Nephron (organoid): Measurements from ENCODE around the gene NRCAM.
A peak's percentile ranks its signal among the peaks of the same experiment; 100 is the strongest.

ENCODE experiments used
- H3K27ac Mint-ChIP-seq, 3 experiments: 2 replicates each; pipeline ENCODE4 v1.8.0; 2020; ENCODE audit warnings: mixed read lengths in 3 of 3, mild to moderate bottlenecking in 2 of 3, moderate library complexity in 1 of 3
- H3K27me3 Mint-ChIP-seq: 2 replicates; pipeline ENCODE4 v1.8.0; 2021; ENCODE audit warnings: low read depth, mild to moderate bottlenecking, moderate library complexity, mixed read lengths
- H3K36me3 Mint-ChIP-seq: 2 replicates; pipeline ENCODE4 v1.8.0; 2020; ENCODE audit warnings: low read depth, mixed read lengths
- H3K4me1 Mint-ChIP-seq: 2 replicates; pipeline ENCODE4 v1.8.0; 2020; ENCODE audit warnings: mixed read lengths
- H3K4me3 Mint-ChIP-seq, 3 experiments: 2 replicates each; pipeline ENCODE4 v1.8.0; 2020; ENCODE audit warnings: mild to moderate bottlenecking in 3 of 3, mixed read lengths in 3 of 3, moderate library complexity in 2 of 3
- H3K9me3 Mint-ChIP-seq: 2 replicates; pipeline ENCODE4 v1.8.0; 2020; ENCODE audit warnings: mixed read lengths
- CTCF ChIP-seq, 3 experiments: fragments of 200-600 bp; sonication (generic); IDR thresholded peaks; one replicate each; pipeline ENCODE4 v1.5.0; 2021; ENCODE audit warnings: antibody characterized with exemption in 3 of 3; ENCODE audit not compliant: unreplicated experiment in 3 of 3

NRCAM gene

GRCh38 chr7:108251700-108252099 is 204.5 kb downstream of the NRCAM start:
- Mint-ChIP-seq H3K4me1 (no peaks in the 10 kb centered on the region), H3K4me3 (no peak overlapping the region), H3K27ac (peak overlapping the region in 1 of 3 experiments; percentile 21), H3K27me3 (no peaks in the 10 kb centered on the region), H3K9me3 (peaks cover 9% of the 10 kb centered on the region), H3K36me3 (peaks cover 4% of the 10 kb centered on the region)
- TF ChIP-seq CTCF (IDR thresholded peaks at IDR 0.05; ENCODE audit: unreplicated experiment in 3 of 3) = no peak

GRCh38 chr7:108249453-108249852 is 206.8 kb downstream of the NRCAM start:
- H3K4me1 Mint-ChIP-seq = peaks cover 6% of the 10 kb centered on the region
- no peaks in the 10 kb centered on the region for H3K27me3 Mint-ChIP-seq
- TF ChIP-seq CTCF (IDR thresholded peaks at IDR 0.05; ENCODE audit: unreplicated experiment in 3 of 3) = no peak
- peaks cover 6% of the 10 kb centered on the region for H3K9me3 Mint-ChIP-seq
- H3K4me3 Mint-ChIP-seq = no peak overlapping the region
- peak overlapping the region; percentile 67 to 92 (median 74) for H3K27ac Mint-ChIP-seq
- no peaks in the 10 kb centered on the region for H3K36me3 Mint-ChIP-seq

DNA sequence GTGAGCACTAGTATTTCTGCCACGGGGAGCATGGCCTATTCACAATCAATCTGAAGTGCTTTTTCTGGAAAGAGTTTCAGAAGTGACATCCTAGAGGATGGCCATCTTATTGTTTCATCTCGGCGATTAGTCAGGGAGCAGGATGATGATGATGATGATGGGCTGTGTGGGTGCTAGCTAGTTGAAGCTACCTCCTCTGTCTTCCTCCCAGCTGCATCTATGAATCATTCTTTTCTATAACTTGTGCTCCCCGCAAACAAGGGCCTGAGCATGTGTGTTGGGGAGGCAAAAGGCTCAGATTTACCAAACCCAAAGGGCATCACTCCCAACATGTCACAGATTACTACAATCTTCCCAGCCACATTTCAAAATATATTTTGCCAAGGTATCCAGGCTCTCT is 207.4 kb downstream of the NRCAM start:
- Mint-ChIP-seq H3K27ac (peak overlapping the region; percentile 67 to 92 (median 74)), H3K4me1 (peaks cover 6% of the 10 kb centered on the region)

DNA sequence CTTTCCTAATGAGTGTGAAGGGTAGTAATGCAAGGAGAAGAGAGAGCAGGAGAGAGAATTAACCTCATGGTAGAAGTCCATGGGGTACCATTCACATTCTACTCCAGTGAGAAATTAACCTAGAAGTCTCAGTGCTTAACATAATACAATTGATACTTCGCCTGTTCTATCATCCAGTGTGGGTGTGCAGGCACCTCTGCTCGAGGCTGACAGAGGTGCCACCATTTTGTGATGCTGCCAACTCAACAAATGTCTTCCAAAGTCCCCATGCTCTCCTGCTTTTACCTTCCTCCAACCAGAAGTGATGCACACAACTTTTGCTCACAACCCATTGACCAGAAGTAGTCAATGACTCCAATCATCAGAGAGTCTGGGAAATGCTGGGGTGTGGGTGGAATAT is 207.8 kb downstream of the NRCAM start:
- Mint-ChIP-seq H3K9me3 (peaks cover 4% of the 10 kb centered on the region), H3K4me1 (peaks cover 6% of the 10 kb centered on the region), H3K27ac (peak overlapping the region in 1 of 3 experiments; percentile 33), H3K27me3 (no peaks in the 10 kb centered on the region), H3K36me3 (no peaks in the 10 kb centered on the region), H3K4me3 (no peak overlapping the region)
- TF ChIP-seq CTCF (IDR thresholded peaks at IDR 0.05; ENCODE audit: unreplicated experiment in 3 of 3) = no peak

More for the DNA sequence above, 207.4 kb downstream of the NRCAM start:
- no peak for TF ChIP-seq CTCF (IDR thresholded peaks at IDR 0.05; ENCODE audit: unreplicated experiment in 3 of 3)
- H3K27me3 Mint-ChIP-seq = no peaks in the 10 kb centered on the region
- no peaks in the 10 kb centered on the region for H3K36me3 Mint-ChIP-seq
- peaks cover 6% of the 10 kb centered on the region for H3K9me3 Mint-ChIP-seq
- no peak overlapping the region for H3K4me3 Mint-ChIP-seq

DNA sequence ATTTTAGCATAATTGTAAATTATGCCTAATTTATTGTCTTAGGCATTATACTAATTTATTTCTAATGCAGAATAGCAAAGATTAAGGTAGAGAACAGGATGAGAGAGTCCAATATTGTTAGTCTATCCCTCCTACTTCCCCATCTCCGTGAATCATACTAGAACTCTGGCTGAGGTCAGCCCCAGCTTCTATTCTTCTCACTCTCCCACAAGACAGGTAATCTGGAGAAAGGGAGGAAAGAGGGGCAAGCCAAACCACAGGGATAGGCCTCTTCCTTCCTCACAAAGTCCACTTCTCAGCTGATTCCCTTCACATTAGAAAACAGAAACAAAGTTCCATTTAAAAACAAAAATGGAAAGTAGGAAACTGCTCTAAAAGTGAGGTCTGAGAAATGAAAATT is 208.6 kb downstream of the NRCAM start:
- no peak for TF ChIP-seq CTCF (IDR thresholded peaks at IDR 0.05; ENCODE audit: unreplicated experiment in 3 of 3)
- no peaks in the 10 kb centered on the region for H3K27me3 Mint-ChIP-seq
- H3K36me3 Mint-ChIP-seq = no peaks in the 10 kb centered on the region
- H3K4me1 Mint-ChIP-seq = peaks cover 6% of the 10 kb centered on the region
- no peaks in the 10 kb centered on the region for H3K9me3 Mint-ChIP-seq
- H3K4me3 Mint-ChIP-seq = no peak overlapping the region
- H3K27ac Mint-ChIP-seq = no peak overlapping the region

- H3K27ac Mint-ChIP-seq = peak overlapping the region; percentile 35 to 66 (median 50)
Measured at GRCh38 chr7:108246227-108246837, 209.9 kb downstream of the NRCAM start.

More at GRCh38 chr7:108246227-108246837, 209.9 kb downstream of the NRCAM start:
- no peak for TF ChIP-seq CTCF (IDR thresholded peaks at IDR 0.05; ENCODE audit: unreplicated experiment in 3 of 3)
- H3K36me3 Mint-ChIP-seq = no peaks in the 10 kb centered on the region
- H3K4me3 Mint-ChIP-seq = no peak overlapping the region
- peaks cover 6% of the 10 kb centered on the region for H3K4me1 Mint-ChIP-seq
- H3K27me3 Mint-ChIP-seq = no peaks in the 10 kb centered on the region
- no peaks in the 10 kb centered on the region for H3K9me3 Mint-ChIP-seq
